HG03159 (cell line): ENCODE results near the gene ARMC5.
"Not testable (repeated sequence)": the region's sequence is repeated elsewhere in the genome, so short reads cannot be mapped to it uniquely, and the experiment has no call there.

Experiments
- ATAC-seq: cut with Tn5 transposase; IDR thresholded peaks from one replicate; pipeline ENCODE4 v1.9.1; 2021; ENCODE audit warnings: mild to moderate bottlenecking, moderate library complexity; ENCODE audit not compliant: unreplicated experiment

Gene ARMC5

DNA sequence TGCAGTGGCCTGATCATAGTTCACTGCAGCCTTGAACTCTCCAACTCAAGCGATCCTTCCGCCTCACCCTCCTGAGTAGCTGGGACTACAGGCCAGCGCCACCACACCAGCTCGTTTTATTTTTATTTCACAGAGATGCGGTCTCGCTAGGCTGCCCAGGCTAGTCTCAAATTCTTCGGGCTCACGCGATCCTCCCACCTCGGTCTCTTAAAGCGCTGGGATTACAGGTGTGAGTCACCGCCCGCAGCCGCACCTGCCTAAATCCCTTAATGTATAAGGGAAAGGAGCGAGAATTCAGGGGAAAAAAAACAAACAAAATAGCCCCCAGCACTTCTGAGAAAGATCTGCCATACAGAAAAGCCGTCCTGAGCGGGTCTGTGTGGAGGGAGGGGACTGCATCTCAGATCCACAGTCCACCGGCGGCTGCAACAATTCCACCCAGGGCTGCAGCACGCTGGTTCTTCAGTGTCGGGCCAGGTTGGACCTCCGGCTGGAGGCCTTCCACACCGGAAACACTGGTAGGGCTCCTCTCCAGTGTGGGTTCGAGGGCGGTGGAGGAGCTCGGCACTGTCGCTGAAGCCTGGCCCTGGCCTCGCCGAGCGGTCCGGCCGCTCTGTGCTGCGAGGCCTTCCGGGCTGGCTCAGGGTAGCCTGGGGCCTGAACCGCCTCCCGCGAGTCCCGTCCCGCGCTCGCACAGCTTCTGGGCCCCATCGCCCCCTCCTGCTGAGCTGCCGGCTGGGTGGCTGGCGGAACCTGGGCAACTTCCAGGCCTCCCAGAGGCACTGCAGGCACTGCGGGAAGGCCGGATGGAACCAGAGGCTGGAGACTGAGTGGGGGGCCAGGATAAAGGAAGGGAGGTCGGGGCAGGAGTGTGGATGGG lies 23.7 kb upstream of the ARMC5 start:
- no peak for ATAC-seq

DNA sequence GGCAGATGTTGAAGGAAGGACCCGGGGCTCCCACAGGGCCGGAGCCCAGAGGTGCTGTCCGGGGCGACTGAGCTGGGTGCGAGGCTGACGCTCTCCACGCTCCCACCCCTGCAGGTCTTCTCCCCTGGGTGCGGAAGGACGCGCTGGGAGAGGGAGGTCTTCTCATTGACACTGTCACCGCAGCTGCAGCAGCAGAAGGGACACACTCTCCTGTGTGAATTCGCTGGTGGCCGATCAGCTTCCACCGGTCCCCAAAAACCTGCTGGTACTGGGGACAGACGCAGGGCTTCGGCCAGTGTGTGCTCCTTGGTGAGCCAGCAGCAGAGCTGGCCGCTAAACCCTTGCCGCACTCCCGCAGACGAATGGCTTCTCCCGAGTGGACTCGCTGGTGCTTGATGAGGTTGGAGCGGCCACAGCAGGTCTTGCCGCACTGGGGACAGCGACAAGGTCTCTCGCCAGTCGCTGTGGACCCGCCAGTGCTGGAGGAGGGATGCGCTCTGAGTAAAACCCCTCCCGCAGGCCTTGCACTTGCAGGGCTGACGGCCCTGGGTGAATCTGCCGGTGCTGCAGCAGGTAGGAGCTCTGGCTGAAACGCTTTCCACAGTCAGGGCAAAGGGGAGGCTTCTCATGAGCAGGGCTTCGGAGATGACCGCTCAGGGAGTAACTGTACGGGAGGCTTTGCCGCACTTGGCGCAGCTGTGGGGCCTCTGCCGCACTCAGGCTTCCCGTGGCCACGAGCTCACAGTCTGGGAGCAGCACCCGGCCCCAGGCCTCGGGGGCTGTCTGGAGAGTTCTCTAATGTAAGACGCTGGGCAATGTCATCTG lies 22.9 kb upstream of the ARMC5 start:
- no peak for ATAC-seq

DNA sequence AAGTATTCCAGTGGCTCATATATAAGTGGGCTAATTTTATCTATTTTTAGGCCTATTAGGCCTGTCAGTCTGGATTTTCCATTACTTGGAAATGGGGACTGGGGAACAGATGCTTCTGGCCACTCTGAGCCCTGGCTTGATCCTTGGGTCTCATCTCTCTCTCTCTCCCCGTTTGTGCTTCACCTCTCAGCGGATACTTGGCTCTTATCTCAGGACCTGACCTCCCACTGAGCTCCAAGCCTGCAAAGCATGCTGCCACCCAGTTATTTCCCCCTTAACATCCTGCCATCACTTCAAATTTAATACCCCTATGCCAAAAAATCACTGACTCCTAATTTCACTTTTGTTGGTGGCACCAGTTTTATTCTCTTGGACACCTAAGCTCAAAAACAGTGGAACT lies 20.9 kb upstream of the ARMC5 start:
- no peak for ATAC-seq

DNA sequence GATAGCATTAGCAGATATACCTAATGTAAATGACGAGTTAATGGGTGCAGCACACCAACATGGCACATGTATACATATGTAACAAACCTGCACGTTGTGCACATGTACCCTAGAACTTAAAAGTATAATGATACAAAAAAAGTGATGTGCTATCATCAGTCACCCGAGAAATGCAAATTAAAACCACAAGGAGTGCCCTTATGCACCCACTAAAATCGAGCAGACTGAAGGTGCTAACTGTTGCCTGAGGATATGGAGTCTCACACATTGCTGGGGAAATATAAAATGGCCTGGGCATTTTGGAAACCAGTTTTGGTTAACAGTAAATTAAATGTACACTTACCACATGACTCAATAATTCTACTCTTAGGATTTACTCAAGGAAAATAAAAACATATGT lies 20.3 kb upstream of the ARMC5 start:
- ATAC-seq: not testable (repeated sequence)

DNA sequence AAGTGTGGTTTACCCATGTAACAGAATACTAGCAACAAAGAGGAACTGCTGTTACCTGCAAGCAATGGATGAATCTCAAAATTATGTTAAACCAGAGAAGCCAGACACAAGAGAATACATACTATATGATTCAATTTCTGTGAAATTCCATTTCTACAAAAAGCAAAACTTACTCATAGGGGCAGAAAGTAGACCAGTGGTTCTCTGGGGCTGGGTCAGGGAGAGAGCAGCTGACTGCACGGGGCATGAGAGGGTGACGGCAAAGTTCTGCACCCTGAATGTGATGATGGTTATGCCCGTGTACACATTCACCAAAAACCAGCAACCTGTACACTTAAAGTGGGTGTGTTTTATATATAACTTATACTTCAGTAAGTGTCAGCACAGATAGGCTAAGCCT lies 19.8 kb upstream of the ARMC5 start:
- no peak for ATAC-seq

DNA sequence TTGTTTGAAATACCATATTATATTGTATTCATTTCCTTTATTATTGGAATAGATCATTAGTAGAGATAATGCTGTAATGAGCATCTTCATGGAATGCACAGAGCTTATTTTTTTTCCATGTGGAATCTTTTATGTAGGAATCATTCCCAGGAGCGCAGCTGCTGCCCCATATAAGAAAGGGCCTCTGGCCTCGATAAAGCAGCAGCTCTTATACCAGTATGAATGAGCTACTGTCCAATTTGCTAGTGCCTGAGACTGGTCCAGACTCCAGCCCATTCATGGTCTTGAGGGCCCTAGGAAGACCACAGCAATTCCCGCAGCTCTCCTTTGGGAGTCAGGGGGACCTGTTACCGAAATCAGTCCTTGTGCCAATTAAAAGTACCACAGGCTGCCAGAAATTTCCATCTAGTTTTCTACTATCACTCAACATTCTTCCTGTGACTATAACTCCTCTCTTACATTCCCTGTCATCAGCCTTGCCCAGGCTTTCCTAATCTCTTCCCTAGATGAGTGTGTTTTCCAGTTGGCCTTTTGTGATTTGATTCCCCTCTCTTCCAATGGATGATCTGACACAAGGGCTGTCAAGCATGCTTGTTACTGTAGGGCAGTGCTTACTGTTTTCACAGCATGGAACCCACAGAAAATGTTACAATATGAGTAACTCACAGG lies 18.7 kb upstream of the ARMC5 start:
- ATAC-seq: no peak

DNA sequence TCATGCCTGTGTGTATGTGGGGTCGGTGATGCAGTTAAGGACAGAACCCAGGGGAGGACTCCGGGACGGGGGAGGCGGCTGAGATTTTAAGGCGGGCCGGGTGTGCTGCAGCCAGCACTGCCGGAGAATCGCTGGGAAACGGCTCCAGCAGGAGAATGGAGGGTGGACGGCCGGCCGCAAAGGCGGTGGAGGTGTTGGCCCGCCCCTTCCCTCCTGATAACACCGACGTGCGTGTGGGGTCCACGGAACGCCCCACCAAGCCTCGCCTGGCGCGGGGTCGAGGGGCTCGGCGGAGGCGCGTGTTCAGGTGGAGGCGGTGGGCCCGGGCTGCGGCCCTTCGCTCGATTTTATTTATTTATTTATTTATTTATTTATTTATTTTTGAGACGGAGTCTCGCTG lies 17.3 kb upstream of the ARMC5 start:
- ATAC-seq: no peak

DNA sequence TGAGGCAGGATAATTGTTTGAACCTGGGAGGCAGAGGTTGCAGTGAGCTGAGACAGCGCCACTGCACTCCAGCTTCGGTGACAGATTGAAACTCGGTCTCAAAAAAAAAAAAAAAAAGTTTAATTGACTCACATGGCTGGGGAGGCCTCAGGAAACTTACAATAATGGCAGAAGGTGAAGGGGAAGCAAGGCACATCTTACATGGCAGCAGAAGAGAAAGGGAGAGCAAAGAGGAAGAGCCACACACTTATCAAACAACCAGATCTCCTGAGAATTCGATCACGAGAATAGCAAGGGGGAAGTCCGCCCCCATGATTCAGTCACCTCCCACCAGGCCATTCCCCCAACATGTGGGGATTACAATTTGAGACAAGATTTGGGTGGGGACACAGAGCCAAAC lies 13.4 kb upstream of the ARMC5 start:
- not testable (repeated sequence) for ATAC-seq

DNA sequence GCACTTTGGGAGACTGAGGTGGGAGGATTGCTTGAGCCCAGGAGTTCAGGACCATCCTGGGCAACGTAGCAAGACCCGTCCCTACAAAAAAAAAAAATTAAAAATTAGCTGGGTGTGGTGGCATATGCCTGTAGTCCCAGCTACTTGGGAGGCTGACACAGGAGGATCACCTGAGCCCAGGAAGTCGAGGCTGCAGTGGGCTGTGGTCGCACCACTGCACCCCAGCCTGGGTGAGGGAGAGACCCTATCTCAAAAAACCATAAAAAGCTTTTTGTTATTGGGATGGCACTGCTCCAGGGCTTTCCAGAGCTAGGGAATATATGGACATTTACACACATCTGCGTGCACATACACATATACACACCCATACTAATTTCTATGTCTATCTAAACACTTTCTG lies 8.1 kb upstream of the ARMC5 start:
- ATAC-seq: no peak

DNA sequence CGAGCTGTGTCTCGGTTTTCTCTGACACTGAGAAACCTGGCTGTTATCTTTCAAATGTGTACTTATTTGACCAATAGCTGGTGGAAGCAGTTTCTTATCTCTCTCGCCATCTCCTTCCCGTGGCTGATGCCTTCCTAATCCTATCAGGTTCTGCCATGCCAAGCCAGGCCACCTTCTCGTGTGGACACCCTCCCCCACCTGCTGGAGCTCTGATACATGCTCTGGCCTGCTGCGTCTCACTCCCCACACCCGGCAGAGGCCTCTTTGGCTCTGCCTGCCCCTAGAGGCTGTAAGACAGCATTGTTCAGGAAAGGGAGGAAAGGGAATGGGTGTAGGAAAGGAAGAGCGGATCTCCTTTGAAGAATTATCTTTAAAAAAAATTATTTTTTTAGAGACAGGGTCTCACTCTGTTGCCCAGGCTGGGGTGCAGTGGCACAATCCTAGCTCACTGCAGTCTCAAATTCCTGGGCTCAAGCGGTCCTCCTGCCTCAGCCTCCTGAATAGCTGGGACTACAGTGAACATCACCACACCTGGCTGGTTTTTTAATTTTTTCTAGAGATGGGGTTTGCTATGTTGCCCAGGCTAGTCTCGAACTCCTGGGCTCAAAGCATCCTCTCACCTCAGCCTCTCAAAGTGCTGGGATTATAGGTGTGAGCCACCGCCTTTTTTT lies 7.5 kb upstream of the ARMC5 start:
- ATAC-seq: no peak

DNA sequence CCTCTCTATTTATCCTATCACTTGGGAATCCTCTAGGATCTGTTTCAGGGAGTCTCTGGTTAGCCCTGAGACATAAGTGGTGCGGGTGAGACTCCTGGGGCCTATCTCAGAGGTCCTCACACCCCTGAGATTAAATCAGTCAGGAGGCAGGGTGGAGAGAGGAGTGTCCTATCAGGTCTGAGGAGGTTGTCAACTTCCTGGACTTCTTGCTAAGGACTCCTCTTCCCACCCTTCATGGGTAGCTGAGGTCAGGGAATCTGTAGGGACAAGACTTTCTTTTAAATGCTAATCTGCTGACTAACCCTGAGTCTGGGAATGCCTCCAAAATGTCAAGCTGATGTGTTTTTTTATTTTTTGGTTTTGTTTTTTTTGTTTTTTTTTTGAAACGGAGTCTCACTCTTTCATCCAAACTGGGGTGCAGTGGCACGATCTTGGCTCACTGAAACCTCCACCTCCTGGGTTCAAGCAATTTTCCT lies 6.6 kb upstream of the ARMC5 start:
- ATAC-seq: no peak

DNA sequence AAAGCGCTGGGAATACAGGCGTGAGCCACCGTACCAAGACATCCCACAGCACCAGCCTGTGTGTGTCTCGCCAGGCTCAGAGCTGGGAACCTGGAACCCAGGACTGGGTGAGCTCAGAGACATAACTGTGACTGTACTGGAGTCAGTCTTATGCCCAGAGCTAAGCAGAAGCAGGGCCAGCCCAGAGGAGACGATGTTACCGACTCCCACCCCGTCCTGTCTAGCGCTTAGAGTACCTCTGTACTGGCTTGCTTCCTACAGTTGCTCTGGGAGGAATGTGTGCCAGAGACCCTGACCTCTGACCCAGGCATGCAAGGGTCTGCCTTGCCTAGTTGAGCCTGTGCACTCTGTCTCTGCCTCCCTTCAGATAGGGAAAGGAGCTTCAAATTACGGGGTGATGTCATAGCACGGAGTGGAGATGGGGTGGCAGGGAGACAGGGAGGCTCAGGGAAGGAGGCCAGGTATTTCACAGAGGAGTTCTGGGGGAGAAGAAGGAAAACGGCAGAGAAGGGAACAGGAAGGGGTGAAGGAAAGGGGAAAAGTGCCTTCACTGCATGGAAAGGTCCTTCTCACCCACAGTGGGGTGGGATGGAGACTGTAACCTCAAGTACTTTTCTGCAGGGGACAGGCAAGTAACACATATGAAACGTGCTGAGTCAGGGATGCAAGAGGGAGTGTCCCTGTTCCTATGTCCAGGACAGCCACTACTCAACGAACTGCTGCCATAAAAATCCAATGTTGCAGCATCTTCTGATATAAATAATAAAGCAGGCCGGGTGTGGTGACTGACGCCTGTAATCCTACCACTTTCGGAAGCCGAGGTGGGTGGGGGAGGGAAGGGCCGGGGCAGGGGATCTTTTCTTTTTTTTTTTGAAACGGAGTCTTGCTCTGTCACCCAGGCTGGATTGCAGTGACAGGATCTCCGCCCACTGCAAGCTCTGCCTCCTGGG lies 5.8 kb upstream of the ARMC5 start:
- no peak for ATAC-seq

DNA sequence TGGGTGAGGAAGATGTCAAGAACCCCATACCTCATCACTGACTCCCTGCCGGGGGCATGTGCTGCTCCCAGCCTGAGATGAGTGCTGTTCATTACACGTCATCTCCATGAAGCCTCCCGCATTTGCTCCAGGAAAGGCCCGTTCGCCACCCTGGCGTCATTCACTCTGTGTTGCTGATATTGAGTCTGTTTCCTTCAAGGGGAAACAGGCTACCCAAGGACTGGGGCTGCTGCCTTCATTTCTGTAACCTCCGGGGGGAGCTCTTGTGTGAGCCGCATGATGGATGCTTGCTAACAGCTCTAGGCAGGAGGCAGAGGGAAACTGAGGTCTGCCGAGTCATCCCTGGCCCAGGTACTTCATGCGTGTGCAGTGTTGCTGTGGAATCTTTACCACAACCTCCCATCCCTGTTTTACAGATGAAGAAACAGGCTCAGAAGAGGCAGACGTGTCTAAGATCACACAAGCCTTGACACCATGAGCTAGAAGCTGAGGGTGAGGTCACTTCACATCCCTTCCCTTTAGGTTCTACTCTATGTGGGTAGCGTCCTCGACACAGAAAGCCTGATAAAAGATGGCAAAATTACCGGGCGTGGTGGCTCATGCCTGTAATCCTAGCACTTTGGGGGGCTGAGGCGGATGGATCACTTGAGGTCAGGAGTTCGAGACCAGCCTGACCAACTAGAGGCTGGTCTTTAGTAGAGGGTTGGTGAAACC lies 3.5 kb upstream of the ARMC5 start:
- no peak for ATAC-seq

DNA sequence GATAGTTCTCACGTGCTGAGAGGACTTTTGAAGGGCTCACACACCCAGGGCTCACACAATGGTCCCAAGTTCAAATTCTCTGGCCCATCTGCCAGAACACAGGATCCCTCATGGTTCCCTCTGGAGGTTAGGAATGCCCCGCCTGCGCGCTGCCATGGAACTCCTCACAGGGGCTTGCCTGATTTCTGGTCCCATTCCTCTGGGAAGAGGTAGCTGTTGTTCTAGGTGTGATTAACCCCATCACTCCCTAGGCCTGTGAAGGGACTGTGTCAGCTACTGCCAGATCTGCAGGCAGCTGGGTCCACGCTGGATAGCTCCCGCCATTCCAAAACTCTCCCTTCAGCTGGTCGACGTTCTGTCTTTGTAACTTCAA lies 2.3 kb upstream of the ARMC5 start:
- ATAC-seq: no peak

DNA sequence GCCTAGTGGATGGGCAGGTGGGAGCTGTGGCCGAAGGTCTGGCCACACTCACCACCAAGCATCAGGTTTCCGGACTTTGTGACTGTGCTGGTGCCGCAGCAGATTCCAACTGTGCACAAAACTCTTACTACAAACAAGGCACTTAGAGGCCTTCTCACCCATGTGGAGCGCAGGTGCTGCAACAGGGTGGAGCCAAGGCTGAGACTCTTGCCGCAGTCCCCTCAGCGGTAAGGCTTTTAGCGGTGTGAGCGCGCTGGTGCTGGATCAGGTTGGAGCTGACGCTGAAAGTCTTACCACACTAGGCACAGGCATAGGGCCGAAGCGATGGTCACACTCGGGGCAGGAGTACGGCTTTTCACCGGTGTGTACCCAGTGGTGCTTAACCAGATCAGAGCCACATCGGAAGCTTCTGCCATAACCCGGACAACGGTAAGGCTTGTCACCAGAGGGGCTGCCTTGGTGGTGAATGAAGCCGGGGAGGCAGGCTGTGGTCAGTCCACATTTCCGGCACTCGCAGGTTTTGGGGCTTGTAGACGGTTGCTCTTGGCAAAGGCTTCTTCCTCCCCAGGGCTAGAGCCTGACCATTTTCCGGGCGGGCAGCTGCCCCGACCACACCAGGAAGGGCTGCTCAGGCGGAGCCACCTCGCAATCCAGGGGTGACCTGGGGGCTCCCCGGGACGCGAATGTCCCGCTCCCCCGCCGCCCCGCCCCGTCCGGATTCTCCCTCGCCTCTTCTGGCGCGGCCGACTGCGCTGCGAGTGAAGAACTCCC lies 1.0 kb upstream of the ARMC5 start:
- ATAC-seq: no peak

DNA sequence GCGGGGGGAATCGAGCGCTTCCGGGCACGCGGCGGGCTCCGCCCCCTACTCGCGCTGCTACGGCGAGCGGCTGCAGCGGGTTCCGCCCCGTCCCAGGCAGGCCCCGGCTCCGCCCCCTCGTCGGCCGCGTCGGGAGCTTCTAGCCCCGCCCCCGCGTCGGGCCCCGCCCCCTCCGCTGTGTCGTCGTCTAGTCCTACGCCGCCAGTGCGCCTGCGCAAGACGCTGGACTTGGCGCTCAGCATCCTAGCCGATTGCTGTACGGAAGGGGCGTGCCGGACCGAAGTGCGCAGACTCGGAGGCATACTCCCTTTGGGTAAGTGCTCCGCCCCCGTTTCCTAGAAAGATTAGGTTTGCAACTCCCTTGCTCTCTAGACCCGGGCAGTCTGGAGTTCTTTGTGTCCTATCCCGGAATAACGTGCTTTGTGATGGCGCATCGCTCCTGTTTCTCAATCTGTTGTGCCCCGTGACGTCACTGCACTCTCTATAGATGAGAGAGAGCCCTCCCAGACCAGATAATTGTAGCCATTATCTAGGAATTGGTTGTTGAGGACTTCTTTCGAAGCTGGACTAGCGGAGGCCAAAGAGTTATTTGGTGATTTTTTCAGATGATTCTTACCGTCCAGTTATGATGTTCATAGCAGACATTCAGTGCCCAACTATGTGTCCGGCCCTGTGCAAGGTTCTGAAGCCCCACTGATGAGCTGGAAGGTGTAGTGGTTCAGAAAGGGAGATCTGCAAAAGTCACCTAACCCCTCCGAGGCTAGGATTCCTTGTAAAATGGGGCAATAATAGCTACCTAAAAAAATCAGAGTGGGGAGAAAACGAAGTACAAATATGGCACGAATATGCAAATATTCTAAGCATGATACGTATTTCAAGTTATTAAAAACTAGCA lies 633 bp downstream of the ARMC5 start:
- ATAC-seq: peak; percentile 67

DNA sequence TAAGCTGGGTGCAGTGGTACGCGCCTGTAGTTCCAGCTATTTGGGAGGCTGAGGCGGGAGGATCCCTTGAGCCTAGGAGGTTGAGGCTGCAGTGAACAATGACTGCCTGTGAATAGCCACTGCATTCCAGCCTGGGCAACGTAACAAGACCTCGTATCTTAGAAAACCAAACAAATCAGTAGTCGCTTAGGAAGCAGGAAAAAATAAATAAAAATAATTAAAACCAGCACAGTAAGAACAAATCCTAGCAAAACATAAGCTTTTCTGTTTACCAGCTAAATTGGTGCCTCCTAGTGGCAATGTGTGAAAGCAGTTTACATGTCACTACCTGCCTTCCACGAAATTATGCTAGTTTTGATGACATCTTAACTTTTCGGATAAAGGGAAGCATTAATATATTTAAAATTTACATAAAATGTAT lies 1.3 kb downstream of the ARMC5 start:
- ATAC-seq: no peak
